Fibroblast of peridontal ligament (primary cell): ENCODE results near the gene TUBA1A.
A peak's percentile ranks its signal among the peaks of the same experiment; 100 is the strongest.
"Not testable (repeated sequence)": the region's sequence is repeated elsewhere in the genome, so short reads cannot be mapped to it uniquely, and the experiment has no call there.

ENCODE experiments used
- DNase-seq: peaks from one replicate; pipeline ENCODE4 v3.0.0-alpha.2; 2010; ENCODE audit errors: extremely low read depth

Gene TUBA1A

GRCh38 chr12:49160399-49160798 is 28.5 kb downstream of the TUBA1A start:
- DNase-seq, result no peak

GRCh38 chr12:49154221-49154620 is 34.7 kb downstream of the TUBA1A start:
- DNase-seq, result no peak

- DNase-seq, result no peak
Observed at GRCh38 chr12:49147384-49147783, 41.5 kb downstream of the TUBA1A start.

GRCh38 chr12:49146406-49146805 is 42.5 kb downstream of the TUBA1A start:
- DNase-seq, result no peak

- DNase-seq, result no peak
Observed at GRCh38 chr12:49144384-49144783, 44.5 kb downstream of the TUBA1A start.

- no peak for DNase-seq
Observed at GRCh38 chr12:49138999-49139398, 49.9 kb downstream of the TUBA1A start.

- no peak for DNase-seq
Observed at GRCh38 chr12:49138587-49138986, 50.3 kb downstream of the TUBA1A start.

- DNase-seq, result peak; percentile 24
Observed at GRCh38 chr12:49137476-49137875, 51.4 kb downstream of the TUBA1A start.

- not testable (repeated sequence) for DNase-seq
Observed at GRCh38 chr12:49136997-49137396, 51.9 kb downstream of the TUBA1A start.
